CD4-positive, alpha-beta memory T cell (primary cell): ENCODE data around the gene CCL5. TPM values are rescaled to one million over a fixed set of nuclear protein-coding genes. Genes with fewer than 3 reads are reported as not detected.

ENCODE experiments used
- polyA plus RNA-seq, 2 donors: library from polyadenylated mRNA; unstranded; fragments of 300-500 nt; fragmentation: Illumina TruSeq; gene quantifications; one replicate each; pipeline ENCODE4 v1.2.3, GENCODE V29; 2021
- total RNA-seq, 2 experiments: library from RNA; stranded (reverse); gene quantifications; one replicate each; pipeline ENCODE4 v1.2.3, GENCODE V29; 2021

The CCL5 gene
- total and polyA plus RNA-seq, 4 experiments from 2014 or later: 156 to 309 (median 244) TPM

Other genes with a start within 250 kb of the CCL5 start
- under 1 TPM in 1 of 2 experiments, not detected in 1; 0.15 TPM for gene RASL10B, start 148.7 kb downstream of the CCL5 start, total RNA-seq
- under 1 TPM in 1 of 2 donors, not detected in 1; 0.15 TPM for gene RASL10B, start 148.7 kb downstream of the CCL5 start, polyA plus RNA-seq
- gene GAS2L2, start 127.1 kb downstream of the CCL5 start, total RNA-seq: under 1 TPM in 1 of 2 experiments, not detected in 1; 0.26 TPM
- under 1 TPM in 1 of 2 donors, not detected in 1; 0.13 TPM for gene GAS2L2, start 127.1 kb downstream of the CCL5 start, polyA plus RNA-seq
- gene C17orf50, start 119.5 kb downstream of the CCL5 start, total RNA-seq: not detected
- gene C17orf50, start 119.5 kb downstream of the CCL5 start, polyA plus RNA-seq: not detected
- under 1 TPM; 0.64 to 0.96 TPM for gene MMP28, start 84.7 kb downstream of the CCL5 start, total RNA-seq
- under 1 TPM in 1 of 2 donors, not detected in 1; 0.23 TPM for gene MMP28, start 84.7 kb downstream of the CCL5 start, polyA plus RNA-seq
- 100 to 1,000 TPM; 232 to 242 TPM for gene TAF15, start 70.9 kb downstream of the CCL5 start, total RNA-seq
- 10 to 100 TPM; 11.2 to 29.7 TPM for gene TAF15, start 70.9 kb downstream of the CCL5 start, polyA plus RNA-seq
- gene HEATR9, start 11.5 kb downstream of the CCL5 start, total RNA-seq: 1 to 10 TPM; 2.2 to 2.6 TPM
- gene HEATR9, start 11.5 kb downstream of the CCL5 start, polyA plus RNA-seq: not detected
- gene RDM1, start 50.4 kb upstream of the CCL5 start, total RNA-seq: 1 to 10 TPM in 1 of 2 experiments, under 1 TPM in 1; 0.87 to 1.9 TPM
- under 1 TPM; 0.38 to 0.98 TPM for gene RDM1, start 50.4 kb upstream of the CCL5 start, polyA plus RNA-seq
- not detected for gene LYZL6, start 63.4 kb upstream of the CCL5 start, total RNA-seq
- gene LYZL6, start 63.4 kb upstream of the CCL5 start, polyA plus RNA-seq: not detected
- gene CCL16, start 101.1 kb upstream of the CCL5 start, total RNA-seq: not detected
- not detected for gene CCL16, start 101.1 kb upstream of the CCL5 start, polyA plus RNA-seq
- not detected for gene CCL14, start 106.4 kb upstream of the CCL5 start, total RNA-seq
- not detected for gene CCL14, start 106.4 kb upstream of the CCL5 start, polyA plus RNA-seq
- not detected for gene CCL15, start 121.2 kb upstream of the CCL5 start, total RNA-seq
- gene CCL15, start 121.2 kb upstream of the CCL5 start, polyA plus RNA-seq: not detected
- not detected for gene CCL23, start 137.6 kb upstream of the CCL5 start, total RNA-seq
- not detected for gene CCL23, start 137.6 kb upstream of the CCL5 start, polyA plus RNA-seq
- gene CCL18, start 183.9 kb upstream of the CCL5 start, total RNA-seq: not detected
- gene CCL18, start 183.9 kb upstream of the CCL5 start, polyA plus RNA-seq: not detected
- gene CCL3, start 209.8 kb upstream of the CCL5 start, total RNA-seq: 1 to 10 TPM; 3.2 to 4.2 TPM
- gene CCL3, start 209.8 kb upstream of the CCL5 start, polyA plus RNA-seq: not detected
- gene CCL4, start 223.5 kb upstream of the CCL5 start, total RNA-seq: 1 to 10 TPM; 1.1 TPM
- gene CCL4, start 223.5 kb upstream of the CCL5 start, polyA plus RNA-seq: 1 to 10 TPM; 1.2 to 1.3 TPM